ENCODE data around the gene ATP2C2.
"Not testable (repeated sequence)": the region's sequence is repeated elsewhere in the genome, so short reads cannot be mapped to it uniquely, and the experiment has no call there.

The ATP2C2 gene

DNA sequence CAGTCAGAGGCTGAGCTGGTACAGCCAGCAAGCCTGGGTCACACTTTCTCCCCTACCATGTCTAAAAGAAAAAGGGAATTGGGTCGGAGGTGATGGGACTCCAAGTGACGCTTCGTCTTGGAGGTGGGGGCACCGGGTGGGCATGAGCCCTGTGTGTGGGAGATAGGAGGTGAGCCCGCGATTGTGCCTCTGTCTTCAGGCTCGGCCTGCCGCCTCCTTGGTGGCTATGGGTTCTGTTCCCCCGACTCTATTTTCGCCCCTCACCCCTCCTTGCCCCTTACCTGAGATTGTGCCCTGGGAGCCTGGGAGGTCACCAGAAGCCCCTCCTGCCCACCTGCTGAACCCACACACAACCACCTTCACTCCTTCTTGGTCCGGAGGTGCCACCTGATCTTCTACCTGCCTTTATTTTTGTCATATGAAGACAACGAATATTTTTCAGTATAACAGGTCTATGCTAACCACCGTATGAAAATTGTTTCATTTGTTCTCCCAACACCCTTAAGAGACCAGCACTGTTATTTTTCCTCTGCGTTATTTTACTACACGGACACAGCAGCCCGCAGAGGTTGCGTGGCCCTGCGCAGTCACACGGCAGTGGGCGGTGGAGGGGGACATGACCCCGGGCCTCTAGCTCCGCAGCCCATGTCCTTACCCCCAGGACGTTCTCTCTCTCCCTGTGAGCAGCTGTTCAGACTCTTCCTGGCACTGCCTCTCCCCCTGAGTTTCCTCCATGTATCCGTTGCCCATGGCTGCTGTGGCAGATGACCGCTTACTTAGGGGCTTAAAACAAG lies 49.9 kb downstream of the ATP2C2 start:
- DNase-seq (ENCODE audit: low read depth, low spot score): no peak

GRCh38 chr16:84419730-84420129 lies 51.4 kb downstream of the ATP2C2 start:
- no peak for DNase-seq (ENCODE audit: low read depth, low spot score)

GRCh38 chr16:84420556-84420955 lies 52.2 kb downstream of the ATP2C2 start:
- not testable (repeated sequence) for DNase-seq (ENCODE audit: low read depth, low spot score)

- no peak for DNase-seq (ENCODE audit: low read depth, low spot score)
Measured at GRCh38 chr16:84421081-84421937, 53.0 kb downstream of the ATP2C2 start.

- DNase-seq (ENCODE audit: low read depth, low spot score): no peak
Measured at GRCh38 chr16:84421938-84422220, 53.5 kb downstream of the ATP2C2 start.

- DNase-seq (ENCODE audit: low read depth, low spot score): no peak
Measured at GRCh38 chr16:84423416-84423837, 55.1 kb downstream of the ATP2C2 start.

DNA sequence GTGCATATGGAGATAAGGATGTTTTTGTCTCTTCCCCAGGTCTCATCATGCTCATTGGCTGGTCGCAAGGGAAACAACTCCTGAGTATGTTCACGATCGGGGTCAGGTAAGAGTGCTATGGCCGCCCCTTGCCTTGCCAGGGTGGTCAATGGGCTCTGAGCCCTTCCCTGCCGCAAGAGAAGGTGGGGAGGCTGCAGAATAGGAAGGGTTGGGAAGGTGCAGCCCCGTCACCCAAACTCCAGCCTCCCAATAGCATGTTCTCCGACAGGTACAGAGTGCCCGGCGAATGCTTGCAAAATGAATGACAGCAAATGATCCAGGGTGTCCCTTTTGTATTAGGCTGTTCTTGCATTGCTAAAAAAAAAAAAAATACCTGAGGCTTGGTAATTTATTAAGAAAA lies 57.4 kb downstream of the ATP2C2 start:
- no peak for DNase-seq (ENCODE audit: low read depth, low spot score)

DNA sequence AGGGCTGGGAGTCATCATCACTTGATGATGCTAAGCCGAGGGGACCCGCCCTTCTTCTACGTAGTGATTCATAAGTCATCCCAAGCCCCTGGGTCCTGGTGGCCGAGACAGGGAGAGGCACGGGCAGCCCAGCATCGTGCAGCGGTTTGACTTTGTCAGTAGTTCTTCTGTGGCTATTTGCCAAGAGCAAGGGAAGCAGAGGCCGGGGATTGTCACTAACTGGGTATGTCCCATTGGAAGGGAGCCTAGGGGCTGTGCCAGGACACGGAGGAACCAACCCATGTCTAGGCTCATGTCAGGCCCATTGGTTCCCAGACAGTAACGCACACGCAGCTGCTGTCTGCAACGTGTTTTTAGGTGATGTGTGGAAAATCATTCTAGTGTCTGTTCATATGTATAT lies 58.5 kb downstream of the ATP2C2 start:
- DNase-seq (ENCODE audit: low read depth, low spot score): no peak

- no peak for DNase-seq (ENCODE audit: low read depth, low spot score)
Measured at GRCh38 chr16:84427553-84427952, 59.2 kb downstream of the ATP2C2 start.

DNA sequence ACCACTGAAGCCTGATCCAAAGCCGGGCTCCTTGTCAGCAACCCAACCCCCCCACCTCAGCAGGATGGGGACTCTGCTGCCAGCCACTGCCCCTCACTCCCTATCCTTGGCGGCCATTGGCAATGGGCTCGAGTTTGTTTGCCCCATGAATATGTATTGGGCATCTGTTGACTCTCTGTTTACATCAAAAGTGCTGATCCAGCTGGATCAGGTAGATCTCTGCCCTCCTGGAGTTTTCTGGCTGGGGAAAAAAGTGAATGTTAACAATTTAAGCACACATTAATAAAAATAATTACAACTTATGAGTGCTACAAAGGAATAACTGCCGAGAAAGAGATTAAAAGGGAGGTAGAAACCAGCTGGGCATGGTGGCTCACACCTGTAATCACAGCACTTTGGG lies 62.5 kb downstream of the ATP2C2 start:
- no peak for DNase-seq (ENCODE audit: low read depth, low spot score)

- no peak for DNase-seq (ENCODE audit: low read depth, low spot score)
Measured at GRCh38 chr16:84434800-84435199, 66.5 kb downstream of the ATP2C2 start.

- DNase-seq (ENCODE audit: low read depth, low spot score): no peak
Measured at GRCh38 chr16:84436196-84436595, 67.9 kb downstream of the ATP2C2 start.

GRCh38 chr16:84438971-84439696 lies 70.8 kb downstream of the ATP2C2 start:
- no peak for DNase-seq (ENCODE audit: low read depth, low spot score)

DNA sequence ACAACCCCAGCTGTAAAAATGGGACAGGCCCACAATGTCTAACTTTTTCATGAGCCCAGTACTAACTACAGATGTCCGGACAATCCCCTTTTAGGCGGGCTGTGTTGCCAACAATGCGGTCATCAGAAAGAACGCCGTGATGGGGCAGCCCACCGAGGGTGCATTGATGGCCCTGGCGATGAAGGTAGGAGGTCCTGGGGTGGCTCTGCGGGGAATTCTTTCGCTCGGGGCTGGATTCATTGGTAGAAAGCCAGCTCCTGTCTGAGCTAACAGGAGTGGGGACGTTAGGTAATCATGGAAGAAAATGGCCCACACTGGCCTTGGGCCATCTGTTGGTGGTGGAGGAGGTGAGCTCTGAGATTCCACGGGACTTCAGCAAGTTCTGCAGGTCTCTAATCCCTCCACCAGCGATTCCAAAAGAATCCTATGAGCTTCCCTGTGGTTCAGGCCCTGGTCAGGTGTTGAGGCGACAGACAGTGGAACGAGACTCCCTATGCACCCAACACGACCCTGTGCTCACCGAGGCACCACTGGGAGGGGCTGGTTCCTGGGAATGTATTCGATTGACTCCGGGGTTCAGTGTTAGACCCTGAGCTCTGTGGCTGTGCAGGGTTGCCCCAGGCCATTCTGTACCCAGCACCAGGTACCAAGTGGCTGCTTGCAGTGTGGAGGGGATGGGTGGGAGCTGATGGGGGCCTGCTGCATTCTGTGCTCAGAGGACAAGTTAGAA lies 74.2 kb downstream of the ATP2C2 start:
- no peak for DNase-seq (ENCODE audit: low read depth, low spot score)

GRCh38 chr16:84443166-84443802 lies 74.9 kb downstream of the ATP2C2 start:
- DNase-seq (ENCODE audit: low read depth, low spot score): no peak

- DNase-seq (ENCODE audit: low read depth, low spot score): no peak
Measured at GRCh38 chr16:84444476-84444875, 76.1 kb downstream of the ATP2C2 start.

GRCh38 chr16:84446084-84446483 lies 77.7 kb downstream of the ATP2C2 start:
- DNase-seq (ENCODE audit: low read depth, low spot score): no peak

GRCh38 chr16:84446596-84447392 lies 78.5 kb downstream of the ATP2C2 start:
- DNase-seq (ENCODE audit: low read depth, low spot score): no peak

DNA sequence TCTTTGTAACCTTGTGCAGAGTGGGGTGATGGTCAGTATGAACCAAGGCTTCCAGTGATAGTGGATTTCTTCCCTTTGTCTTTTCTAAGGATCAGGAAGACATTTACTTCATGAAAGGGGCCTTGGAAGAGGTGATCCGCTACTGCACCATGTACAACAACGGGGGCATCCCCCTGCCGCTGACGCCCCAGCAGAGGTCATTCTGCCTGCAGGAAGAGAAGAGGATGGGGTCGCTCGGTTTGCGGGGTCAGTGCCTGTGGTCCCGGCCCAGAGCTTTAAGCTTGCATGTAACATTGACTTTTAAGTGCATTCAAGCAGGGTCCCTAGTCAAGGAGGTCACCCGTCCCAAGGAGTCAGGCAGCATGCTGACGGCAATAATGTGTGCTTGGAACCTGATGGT lies 80.1 kb downstream of the ATP2C2 start:
- DNase-seq (ENCODE audit: low read depth, low spot score): no peak
